GM10266 (cell line): ENCODE data around the gene BACH2.

Source experiments
- DNase-seq: peaks from one replicate; pipeline ENCODE4 v3.0.0; 2012; ENCODE audit errors: extremely low spot score
- TF ChIP-seq, protein P1 (sequence below): IDR thresholded peaks from 2 replicates; pipeline ENCODE4 v1.5.1; 2012; ENCODE audit warnings: mild to moderate bottlenecking, low read depth; ENCODE audit not compliant: control insufficient read depth, insufficient read depth; ENCODE audit errors: missing control alignments

BACH2 gene

GRCh38 chr6:89930789-89931188, 365.9 kb downstream of the BACH2 start:
- TF ChIP-seq, protein P1, sequence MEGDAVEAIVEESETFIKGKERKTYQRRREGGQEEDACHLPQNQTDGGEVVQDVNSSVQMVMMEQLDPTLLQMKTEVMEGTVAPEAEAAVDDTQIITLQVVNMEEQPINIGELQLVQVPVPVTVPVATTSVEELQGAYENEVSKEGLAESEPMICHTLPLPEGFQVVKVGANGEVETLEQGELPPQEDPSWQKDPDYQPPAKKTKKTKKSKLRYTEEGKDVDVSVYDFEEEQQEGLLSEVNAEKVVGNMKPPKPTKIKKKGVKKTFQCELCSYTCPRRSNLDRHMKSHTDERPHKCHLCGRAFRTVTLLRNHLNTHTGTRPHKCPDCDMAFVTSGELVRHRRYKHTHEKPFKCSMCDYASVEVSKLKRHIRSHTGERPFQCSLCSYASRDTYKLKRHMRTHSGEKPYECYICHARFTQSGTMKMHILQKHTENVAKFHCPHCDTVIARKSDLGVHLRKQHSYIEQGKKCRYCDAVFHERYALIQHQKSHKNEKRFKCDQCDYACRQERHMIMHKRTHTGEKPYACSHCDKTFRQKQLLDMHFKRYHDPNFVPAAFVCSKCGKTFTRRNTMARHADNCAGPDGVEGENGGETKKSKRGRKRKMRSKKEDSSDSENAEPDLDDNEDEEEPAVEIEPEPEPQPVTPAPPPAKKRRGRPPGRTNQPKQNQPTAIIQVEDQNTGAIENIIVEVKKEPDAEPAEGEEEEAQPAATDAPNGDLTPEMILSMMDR, result no peak
- DNase-seq, result no peak

DNA sequence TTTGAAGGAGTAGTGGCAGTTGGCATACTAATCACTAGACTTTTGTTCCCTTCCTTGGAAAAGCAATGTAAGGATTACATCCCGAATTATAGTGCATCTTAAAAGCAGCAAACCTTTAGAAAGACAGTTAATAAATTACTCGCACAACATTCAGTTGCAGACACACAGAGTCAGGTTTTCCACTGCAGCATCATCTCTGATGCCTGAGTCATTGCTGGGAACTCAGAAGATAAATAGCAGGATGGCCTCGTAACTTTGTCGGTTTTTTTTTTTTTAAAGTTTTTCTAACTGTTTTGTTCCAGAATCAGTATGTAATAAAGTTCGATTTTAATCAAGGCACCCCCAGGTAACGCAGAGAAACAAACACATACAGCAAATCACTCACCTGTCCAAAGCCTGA, 368.0 kb downstream of the BACH2 start:
- TF ChIP-seq, protein P1, result no peak
- no peak for DNase-seq

- no peak for DNase-seq
- TF ChIP-seq, protein P1, result no peak
These were observed 368.7 kb downstream of the BACH2 start for GRCh38 chr6:89927791-89928550.

DNA sequence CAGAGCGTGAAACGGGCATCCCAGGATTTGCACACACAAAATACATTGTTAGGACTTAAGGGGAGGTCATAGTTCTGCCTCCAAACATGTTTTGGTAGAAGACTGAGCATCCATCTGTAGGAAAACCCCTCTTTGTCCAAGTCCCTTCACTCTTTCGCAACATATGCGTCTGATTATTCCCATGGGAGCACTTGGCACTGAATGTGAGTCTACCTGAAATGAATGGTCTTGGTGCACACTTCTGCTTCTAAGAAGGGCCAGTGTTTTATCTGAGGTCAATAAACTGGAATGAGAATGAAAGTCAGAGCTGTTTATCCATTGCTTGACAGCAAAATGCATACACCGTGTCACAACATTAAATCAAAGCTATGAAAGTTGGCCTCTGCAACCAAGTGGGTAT, 369.4 kb downstream of the BACH2 start:
- DNase-seq, result no peak
- TF ChIP-seq, protein P1, result no peak

DNA sequence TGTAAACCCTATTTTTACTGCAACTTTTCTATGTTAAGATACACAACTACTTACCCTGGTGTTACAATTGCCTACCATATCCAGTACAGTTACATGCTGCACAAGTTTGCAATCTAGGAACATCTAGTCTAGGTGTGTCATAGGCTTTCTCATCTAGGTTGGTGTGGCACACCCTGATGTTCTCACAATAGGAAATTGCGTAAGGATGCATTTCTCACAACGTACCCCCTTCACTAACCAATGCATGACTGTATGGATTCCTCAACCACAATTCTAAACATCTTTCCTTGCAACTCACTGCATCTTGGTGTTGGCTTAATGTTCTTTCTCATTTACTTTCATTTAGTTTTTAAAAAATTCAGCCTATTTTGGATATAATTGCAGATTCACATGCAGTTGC, 370.8 kb downstream of the BACH2 start:
- DNase-seq, result no peak
- TF ChIP-seq, protein P1, result no peak

GRCh38 chr6:89924231-89924630, 372.4 kb downstream of the BACH2 start:
- TF ChIP-seq, protein P1, result no peak
- DNase-seq, result no peak

DNA sequence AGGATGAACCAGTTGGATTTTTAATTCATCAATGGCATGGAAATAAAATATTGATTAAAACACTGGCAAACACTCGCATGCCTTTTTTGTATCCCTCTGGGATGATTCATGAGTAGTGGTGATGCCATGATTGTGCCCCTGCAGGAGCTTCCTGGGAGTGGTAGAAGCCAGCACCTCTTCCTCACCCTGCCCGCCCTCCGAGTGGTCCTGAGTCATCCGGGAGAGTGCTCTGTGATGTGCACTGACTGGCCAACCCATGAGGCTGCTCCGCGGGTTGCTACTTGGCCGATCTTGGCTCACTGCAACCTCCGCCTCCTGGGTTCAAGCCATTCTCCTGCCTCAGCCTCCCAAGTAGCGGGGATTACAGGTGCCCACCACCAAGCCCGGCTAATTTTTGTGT, 375.0 kb downstream of the BACH2 start:
- no peak for DNase-seq
- TF ChIP-seq, protein P1, result no peak
